DOHH2 (cell line): ENCODE measurements around the gene HLA-DOB.

Experiments used
- H3F3A ChIP-seq: fragments of 200-600 bp; sonication (generic), shearing (Covaris generic); 2 replicates; pipeline ENCODE4 v1.6.0; 2016; ENCODE audit warnings: antibody characterized with exemption, mild to moderate bottlenecking; ENCODE audit not compliant: control insufficient read depth, insufficient read depth
- H3K27ac ChIP-seq: fragments of 200-600 bp; sonication (generic); 2 replicates; pipeline ENCODE4 v1.5.1; 2014; ENCODE audit warnings: low read depth, mild to moderate bottlenecking, low read length, moderate library complexity
- H3K27me3 ChIP-seq: fragments of 200-600 bp; sonication (generic); 2 replicates; pipeline ENCODE4 v1.6.1; 2014; ENCODE audit warnings: mild to moderate bottlenecking, low read length, mixed read lengths; ENCODE audit not compliant: control insufficient read depth
- H3K36me3 ChIP-seq: fragments of 200-600 bp; sonication (generic); 2 replicates; pipeline ENCODE4 v1.6.1; 2014; ENCODE audit warnings: mild to moderate bottlenecking, low read length, moderate library complexity, mixed read lengths; ENCODE audit not compliant: control insufficient read depth
- H3K4me1 ChIP-seq: fragments of 200-600 bp; sonication (generic); 2 replicates; pipeline ENCODE4 v1.6.1; 2014; ENCODE audit warnings: mild to moderate bottlenecking, low read length, mixed read lengths; ENCODE audit not compliant: control insufficient read depth
- H3K4me2 ChIP-seq: fragments of 200-600 bp; sonication (generic); 2 replicates; pipeline ENCODE4 v1.6.0; 2014; ENCODE audit warnings: mild to moderate bottlenecking, low read length, moderate library complexity
- H3K4me3 ChIP-seq: fragments of 200-600 bp; sonication (generic); 2 replicates; pipeline ENCODE4 v1.5.1; 2014; ENCODE audit warnings: mild to moderate bottlenecking, low read length, mixed read lengths
- H3K79me2 ChIP-seq: fragments of 200-600 bp; sonication (generic); 2 replicates; pipeline ENCODE4 v1.6.1; 2014; ENCODE audit warnings: mild to moderate bottlenecking, low read length, mixed read lengths; ENCODE audit not compliant: control insufficient read depth
- H3K9me2 ChIP-seq: fragments of 200-600 bp; sonication (generic); replicated peaks from 2 replicates; pipeline ENCODE4 v1.6.1; 2014; ENCODE audit warnings: mild to moderate bottlenecking, low read length, mixed read lengths; ENCODE audit not compliant: control insufficient read depth
- H3K9me3 ChIP-seq: fragments of 200-600 bp; sonication (generic); 2 replicates; pipeline ENCODE4 v1.6.1; 2014; ENCODE audit warnings: antibody characterized with exemption, low read length, mixed read lengths; ENCODE audit not compliant: control insufficient read depth, insufficient read depth
- H4K20me1 ChIP-seq: fragments of 200-600 bp; sonication (generic); 2 replicates; pipeline ENCODE4 v1.6.0; 2014; ENCODE audit warnings: low read depth, mild to moderate bottlenecking, antibody characterized with exemption, low read length, moderate library complexity; ENCODE audit not compliant: control insufficient read depth, insufficient read depth
- CTCF ChIP-seq: fragments of 200-600 bp; sonication (generic); IDR thresholded peaks from one replicate; pipeline ENCODE4 v1.5.1; 2014; ENCODE audit warnings: antibody characterized with exemption, mild to moderate bottlenecking, low read depth, low read length; ENCODE audit not compliant: poor library complexity, severe bottlenecking
- EZH2phosphoT487 ChIP-seq: fragments of 200-600 bp; sonication (generic); IDR thresholded peaks from 2 replicates; pipeline ENCODE4 v1.6.1; 2017; ENCODE audit warnings: borderline replicate concordance, mild to moderate bottlenecking, antibody characterized with exemption, low read length, moderate library complexity, mixed read lengths

Gene HLA-DOB

GRCh38 chr6:32844839-32845383 lies 28.1 kb upstream of the HLA-DOB start:
- H3K4me3 ChIP-seq: peak overlapping the region; percentile 93
- H3K36me3 ChIP-seq: peaks cover 66% of the 10 kb centered on the region
- H3K79me2 ChIP-seq: peaks cover 19% of the 10 kb centered on the region
- no peaks in the 10 kb centered on the region for H3K9me2 ChIP-seq
- peaks cover 35% of the 10 kb centered on the region for H3K4me1 ChIP-seq
- H3K27ac ChIP-seq: peak overlapping the region; percentile 92
- H3K27me3 ChIP-seq: no peaks in the 10 kb centered on the region
- peaks cover 9% of the 10 kb centered on the region for H3F3A ChIP-seq
- TF ChIP-seq CTCF (no peak), EZH2phosphoT487 (no peak)
- H4K20me1 ChIP-seq: no peaks in the 10 kb centered on the region
- peak overlapping the region; percentile 100 for H3K4me2 ChIP-seq
- no peaks in the 10 kb centered on the region for H3K9me3 ChIP-seq

DNA sequence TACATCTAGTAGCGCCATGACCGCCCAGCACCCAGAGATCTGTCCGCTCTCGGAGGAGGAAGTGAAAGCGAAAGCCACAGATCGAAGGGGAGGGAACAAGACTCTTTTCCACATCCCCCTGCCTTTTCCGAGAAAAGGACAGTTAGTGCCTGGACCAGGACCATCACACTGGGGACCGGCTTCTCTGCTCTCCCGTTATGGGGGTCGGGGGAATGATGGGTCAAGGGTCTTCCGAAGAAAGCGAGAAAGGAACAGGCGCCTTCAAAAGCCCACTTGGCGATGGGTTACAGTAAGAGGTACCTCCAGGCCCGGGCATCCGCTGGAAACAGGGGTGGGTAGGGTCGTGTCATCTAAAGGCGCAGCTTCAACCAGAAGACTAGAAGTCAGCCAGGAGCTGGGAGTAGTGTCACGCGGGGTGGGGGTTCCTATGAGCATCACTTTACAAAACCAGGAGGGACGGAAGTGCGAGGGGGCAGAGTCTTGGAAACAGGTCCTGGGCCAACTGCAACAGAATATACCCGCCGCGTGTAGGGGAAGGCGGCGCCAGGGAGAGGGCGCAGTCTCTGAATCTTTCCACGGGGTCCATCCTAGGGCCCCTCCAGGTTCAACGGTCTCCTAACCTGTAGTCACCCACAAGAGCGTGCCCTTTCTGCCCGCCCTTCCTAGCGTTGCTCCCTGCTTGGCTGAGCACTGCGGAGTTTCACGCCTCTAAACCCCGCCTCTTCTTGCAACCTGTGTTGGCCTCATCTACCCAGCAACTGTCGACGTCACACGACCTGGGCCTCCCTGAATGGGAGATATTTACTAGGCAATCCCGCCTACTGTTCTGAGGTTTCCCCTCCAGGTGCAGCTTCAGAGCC lies 27.4 kb upstream of the HLA-DOB start, which contains the start of gene PSMB8:
TSS of gene PSMB8 (minus strand) at position 69 of the 860 bp plus-strand sequence. CDS start at position 18, 51 bp downstream.
- H3K9me3 ChIP-seq: no peaks in the 10 kb centered on the region
- peak within 1 kb of the TSS; percentile 100 for H3K4me2 ChIP-seq
- peaks cover 66% of the 10 kb centered on the region for H3K36me3 ChIP-seq
- H3F3A ChIP-seq: peaks cover 9% of the 10 kb centered on the region
- TF ChIP-seq EZH2phosphoT487 (no peak), CTCF (peak; percentile 19)
- peaks cover 19% of the 10 kb centered on the region for H3K79me2 ChIP-seq
- H3K4me3 ChIP-seq: peak within 1 kb of the TSS; percentile 93
- no peaks in the 10 kb centered on the region for H3K27me3 ChIP-seq
- H3K4me1 ChIP-seq: peaks cover 35% of the 10 kb centered on the region
- peak within 1 kb of the TSS; percentile 92 for H3K27ac ChIP-seq
- no peaks in the 10 kb centered on the region for H4K20me1 ChIP-seq
- H3K9me2 ChIP-seq: no peaks in the 10 kb centered on the region

DNA sequence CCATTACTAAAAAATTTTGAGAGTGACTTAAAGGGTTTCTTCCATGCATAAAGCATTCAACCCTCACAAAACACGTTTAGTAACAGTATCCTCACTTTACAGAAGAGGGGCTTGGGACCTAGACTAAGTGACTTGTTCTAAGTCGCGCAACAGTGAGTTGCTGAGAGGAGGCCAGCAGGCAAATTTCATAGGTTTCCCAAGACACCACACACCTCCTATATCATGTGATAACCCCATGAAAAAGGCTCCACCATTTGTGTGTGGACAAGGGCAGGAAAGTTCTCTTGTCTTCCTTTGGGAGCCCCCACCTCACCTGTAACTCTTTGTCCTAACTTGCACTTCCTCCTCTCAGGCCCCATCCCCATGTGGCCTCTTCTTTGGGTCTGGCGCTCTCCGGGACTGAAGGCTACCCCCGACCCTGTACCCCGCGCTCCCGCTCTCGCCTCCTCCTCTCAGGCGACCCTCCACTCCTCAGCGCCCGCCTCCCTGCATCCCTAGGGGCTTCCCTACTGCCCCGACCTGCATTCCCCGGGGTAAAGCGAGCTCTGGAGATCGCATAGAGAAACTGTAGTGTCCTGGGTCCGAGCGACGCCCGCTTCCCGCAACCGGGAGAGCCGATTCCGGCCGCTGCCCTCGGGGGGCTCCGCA lies 26.7 kb upstream of the HLA-DOB start:
- H3K27me3 ChIP-seq: no peaks in the 10 kb centered on the region
- H3K4me3 ChIP-seq: peak overlapping the region; percentile 93
- H4K20me1 ChIP-seq: no peaks in the 10 kb centered on the region
- peaks cover 62% of the 10 kb centered on the region for H3K36me3 ChIP-seq
- H3K4me2 ChIP-seq: peak overlapping the region; percentile 100
- H3F3A ChIP-seq: peaks cover 9% of the 10 kb centered on the region
- H3K9me3 ChIP-seq: no peaks in the 10 kb centered on the region
- peak overlapping the region; percentile 92 for H3K27ac ChIP-seq
- H3K79me2 ChIP-seq: peaks cover 19% of the 10 kb centered on the region
- H3K4me1 ChIP-seq: peaks cover 39% of the 10 kb centered on the region
- H3K9me2 ChIP-seq: no peaks in the 10 kb centered on the region
- TF ChIP-seq CTCF: no peak
- TF ChIP-seq EZH2phosphoT487: no peak
